AG09319 (cell line): ENCODE results near the gene DNAH14.
A peak's percentile ranks its signal among the peaks of the same experiment; 100 is the strongest.

Experiments
- DNase-seq: peaks from one replicate; pipeline ENCODE4 v3.0.0-alpha.2; 2010; ENCODE audit warnings: low read depth; ENCODE audit errors: extremely low read depth
- TF ChIP-seq, protein P1 (sequence below): IDR thresholded peaks from 2 replicates; pipeline ENCODE4 v1.5.1; 2011; ENCODE audit warnings: low read depth, mild to moderate bottlenecking, inconsistent platforms, low read length, moderate library complexity

The DNAH14 gene

DNA sequence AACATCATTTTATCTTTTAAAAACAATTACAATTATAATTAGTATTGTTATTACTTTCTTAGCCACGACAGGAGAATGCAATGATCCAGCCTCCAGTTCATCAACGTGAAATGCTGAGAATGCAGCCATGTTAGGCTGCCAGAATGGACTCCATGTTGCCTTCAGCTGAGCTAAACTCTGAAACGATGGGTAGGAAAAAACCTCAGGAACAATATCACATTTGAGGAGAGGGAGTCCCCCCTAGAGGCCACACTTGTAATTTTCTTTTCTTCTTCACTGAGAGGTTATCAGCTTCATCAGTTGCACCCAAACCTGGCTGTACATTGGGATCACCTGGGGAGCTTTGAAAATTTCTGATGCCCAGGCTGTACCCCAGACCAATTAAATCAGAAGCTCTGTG, 34.6 kb upstream of the DNAH14 start:
- TF ChIP-seq, protein P1, sequence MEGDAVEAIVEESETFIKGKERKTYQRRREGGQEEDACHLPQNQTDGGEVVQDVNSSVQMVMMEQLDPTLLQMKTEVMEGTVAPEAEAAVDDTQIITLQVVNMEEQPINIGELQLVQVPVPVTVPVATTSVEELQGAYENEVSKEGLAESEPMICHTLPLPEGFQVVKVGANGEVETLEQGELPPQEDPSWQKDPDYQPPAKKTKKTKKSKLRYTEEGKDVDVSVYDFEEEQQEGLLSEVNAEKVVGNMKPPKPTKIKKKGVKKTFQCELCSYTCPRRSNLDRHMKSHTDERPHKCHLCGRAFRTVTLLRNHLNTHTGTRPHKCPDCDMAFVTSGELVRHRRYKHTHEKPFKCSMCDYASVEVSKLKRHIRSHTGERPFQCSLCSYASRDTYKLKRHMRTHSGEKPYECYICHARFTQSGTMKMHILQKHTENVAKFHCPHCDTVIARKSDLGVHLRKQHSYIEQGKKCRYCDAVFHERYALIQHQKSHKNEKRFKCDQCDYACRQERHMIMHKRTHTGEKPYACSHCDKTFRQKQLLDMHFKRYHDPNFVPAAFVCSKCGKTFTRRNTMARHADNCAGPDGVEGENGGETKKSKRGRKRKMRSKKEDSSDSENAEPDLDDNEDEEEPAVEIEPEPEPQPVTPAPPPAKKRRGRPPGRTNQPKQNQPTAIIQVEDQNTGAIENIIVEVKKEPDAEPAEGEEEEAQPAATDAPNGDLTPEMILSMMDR, result peak; percentile 47
- DNase-seq, result peak; percentile 18

DNA sequence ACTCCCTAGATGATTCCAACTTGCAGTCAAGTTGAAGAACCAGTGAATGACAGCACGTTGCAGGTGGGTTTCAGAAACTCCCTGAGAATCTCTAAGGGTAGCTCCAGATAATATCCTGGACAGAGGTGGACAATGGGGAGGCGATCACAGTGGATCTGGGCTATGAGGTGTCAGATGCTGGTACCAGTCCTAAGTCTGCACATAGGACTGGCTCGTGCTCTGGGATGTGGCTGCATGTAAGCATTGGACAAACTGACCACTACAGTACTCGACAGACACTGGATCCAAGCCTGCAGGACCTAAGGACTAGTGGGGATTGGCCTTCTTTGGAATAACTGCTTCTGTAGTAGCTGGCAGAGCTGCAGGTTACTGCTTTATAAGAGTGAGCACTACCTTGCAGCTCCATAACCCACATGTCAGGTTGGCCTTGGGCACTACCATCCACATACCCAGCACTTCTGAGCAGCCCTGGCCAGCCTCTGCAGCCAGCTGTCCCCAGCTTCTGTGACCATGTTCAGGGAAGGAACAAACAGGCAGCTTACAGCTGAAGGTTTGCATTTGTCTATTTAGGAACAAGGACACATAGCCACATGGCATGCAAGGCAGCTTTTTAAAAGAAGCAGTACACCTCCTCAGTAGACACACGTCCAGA, 33.2 kb upstream of the DNAH14 start:
- TF ChIP-seq, protein P1, result no peak
- DNase-seq, result no peak

DNA sequence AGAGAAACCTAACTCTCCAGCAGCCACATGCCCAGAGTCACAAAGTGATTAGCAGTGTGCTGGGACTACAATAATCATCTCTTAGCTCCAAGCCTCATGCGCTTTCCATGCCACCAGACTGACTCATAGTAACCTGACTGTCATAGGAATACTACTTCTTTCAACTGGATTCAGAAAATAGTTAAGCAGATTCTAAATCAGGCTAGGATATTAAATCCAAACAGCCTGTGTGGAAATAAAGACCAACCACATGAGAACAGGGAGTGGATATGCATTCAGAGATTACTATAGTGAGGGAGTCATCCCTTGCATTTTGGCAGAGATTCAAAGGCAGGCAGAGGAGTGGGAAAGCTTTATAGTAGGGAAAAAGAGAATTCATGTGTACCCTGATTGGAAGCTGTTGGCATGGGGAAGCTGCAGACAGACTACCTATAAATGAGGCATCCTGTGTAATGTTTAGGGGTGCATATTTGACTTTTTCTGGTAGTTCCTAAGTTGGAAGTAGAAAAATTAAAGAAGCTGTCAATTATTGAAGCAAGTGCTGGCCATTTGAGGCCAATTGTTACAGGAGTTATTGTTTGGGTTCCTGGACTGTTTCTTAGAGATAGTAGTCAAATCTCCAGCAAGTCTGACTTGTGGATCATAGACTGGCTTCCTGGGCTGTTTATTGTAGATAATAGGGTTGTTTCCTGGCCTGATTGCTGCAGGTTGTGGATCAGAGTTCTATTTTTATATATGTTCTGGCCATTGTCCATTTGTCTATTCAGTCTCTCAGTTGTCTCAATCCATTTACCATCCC, 31.7 kb upstream of the DNAH14 start:
- TF ChIP-seq, protein P1, result no peak

DNA sequence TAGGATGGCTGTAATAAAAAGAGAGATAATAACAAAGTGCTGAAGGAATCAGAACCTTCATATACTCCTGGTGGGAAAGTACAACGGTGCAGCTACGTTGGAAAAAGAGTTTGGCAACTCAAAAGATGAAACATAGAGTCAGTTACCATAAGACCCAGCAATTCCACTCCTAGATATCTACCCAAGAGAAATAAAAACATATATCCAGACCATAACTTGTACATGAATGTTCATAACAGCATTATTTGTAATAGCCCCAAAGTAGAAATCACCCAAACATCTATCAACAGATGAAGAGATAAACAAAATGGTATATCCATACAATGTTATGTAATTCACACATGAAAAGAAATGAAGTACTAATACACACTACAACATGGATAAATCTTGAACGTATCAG, 30.5 kb upstream of the DNAH14 start:
- TF ChIP-seq, protein P1, result no peak

More for the DNA sequence above, 31.7 kb upstream of the DNAH14 start:
- no peak for DNase-seq

DNA sequence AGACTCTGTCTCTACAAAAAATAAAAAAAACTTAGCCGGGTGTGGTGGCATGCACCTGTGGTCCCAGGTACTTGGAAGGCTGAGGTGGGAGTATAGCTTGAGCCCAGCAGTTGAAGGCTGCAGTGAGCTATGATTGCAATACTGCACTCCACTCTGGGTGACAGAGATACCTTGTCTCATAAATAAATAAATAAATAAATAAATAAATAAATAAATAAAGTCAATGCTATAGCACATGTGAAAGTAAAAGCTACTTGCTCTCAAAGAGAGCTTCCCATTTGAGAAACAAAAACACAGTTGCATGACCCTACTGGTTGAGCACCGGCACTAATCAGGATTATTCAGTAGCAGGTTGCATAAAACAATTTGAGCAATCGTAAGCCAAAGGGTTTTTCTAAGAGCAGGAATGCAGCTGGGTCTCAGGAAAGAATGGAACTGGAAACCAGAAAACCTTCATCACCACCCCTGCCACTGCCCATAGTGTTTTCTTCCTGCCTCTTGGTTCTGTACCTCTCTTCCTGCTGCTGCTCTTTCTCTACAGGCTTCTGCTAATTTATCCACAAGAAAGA, 29.3 kb upstream of the DNAH14 start:
- TF ChIP-seq, protein P1, result no peak
- no peak for DNase-seq

More for the DNA sequence above, 30.5 kb upstream of the DNAH14 start:
- no peak for DNase-seq

DNA sequence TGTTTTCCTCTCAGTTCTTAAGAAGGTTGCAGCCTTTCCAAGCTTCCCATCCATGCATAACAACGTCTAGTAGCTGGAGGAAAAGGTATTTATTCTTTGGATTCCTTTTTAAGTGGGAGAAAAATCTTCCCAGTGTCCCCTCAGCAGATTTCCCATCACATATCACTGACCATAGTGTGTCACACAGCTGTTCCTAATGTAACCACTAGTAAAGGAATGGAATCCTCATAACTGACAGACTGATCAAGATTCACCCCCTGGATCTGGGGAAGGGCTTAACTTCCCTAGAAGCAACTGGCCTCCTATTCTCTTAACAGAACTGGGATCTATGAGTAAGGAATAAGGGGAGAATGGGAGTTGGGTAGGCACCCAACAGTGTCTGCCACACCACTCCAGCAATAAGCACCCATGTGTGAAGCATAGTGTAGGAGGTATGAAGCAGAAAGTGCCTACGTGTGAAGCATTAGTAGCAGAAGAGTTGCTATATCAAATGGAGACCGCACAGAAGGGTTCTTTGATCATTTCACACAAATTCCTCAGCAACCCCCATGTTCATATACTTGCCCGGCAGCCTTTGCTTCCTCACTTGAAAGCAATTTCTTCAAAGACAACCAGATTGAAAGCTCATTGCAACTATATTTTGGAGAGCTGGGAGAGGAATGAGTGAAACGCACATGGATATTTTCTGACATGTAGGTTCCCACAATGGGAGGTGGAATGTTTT, 28.2 kb upstream of the DNAH14 start:
- DNase-seq, result no peak
- TF ChIP-seq, protein P1, result no peak

DNA sequence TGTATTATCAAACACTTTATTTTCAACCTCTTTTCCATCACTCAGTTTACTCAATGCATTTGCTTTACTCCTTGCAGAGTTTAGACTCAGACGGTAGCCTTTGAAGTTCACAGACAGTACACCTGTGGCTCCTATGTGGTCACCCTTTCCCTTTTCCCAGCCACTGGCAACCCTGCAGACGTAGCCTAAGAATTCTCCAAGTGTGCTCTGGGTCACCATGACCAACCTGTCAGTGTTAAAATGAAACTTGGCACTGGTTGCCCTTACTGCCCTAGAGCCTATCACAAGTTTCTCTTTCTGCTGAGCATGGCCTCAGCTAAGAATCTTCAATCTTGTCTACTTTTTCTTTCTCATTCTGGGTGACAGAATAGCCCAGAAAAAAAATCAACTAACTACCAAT, 25.5 kb upstream of the DNAH14 start:
- TF ChIP-seq, protein P1, result no peak
- no peak for DNase-seq
